WTC11 (cell line): ENCODE results near the gene PKP1.

ENCODE experiments used
- CREB1 ChIP-seq: sonication (generic); formaldehyde crosslinking; IDR thresholded peaks from 2 replicates; pipeline ENCODE4 v1.8.0; 2023; ENCODE audit warnings: mild to moderate bottlenecking, missing genetic modification reagents
- CTCF ChIP-seq: fragments of 200-600 bp; IDR thresholded peaks from 2 replicates; pipeline ENCODE4 v1.8.0; 2022; ENCODE audit warnings: antibody characterized with exemption
- E2F1 ChIP-seq: sonication (generic); formaldehyde crosslinking; IDR thresholded peaks from 2 replicates; pipeline ENCODE4 v1.8.0; 2022; ENCODE audit warnings: mild to moderate bottlenecking, missing genetic modification reagents
- EMX1 ChIP-seq: fragments of 250-450 bp; sonication (Bioruptor Pico); IDR thresholded peaks from 2 replicates; pipeline ENCODE4 v1.8.0; 2021; ENCODE audit warnings: mild to moderate bottlenecking
- ERG ChIP-seq: fragments of 250-450 bp; sonication (Bioruptor Pico); IDR thresholded peaks from 2 replicates; pipeline ENCODE4 v1.8.0; 2021; ENCODE audit warnings: mild to moderate bottlenecking
- JAZF1 ChIP-seq: fragments of 250-450 bp; sonication (Bioruptor Pico); IDR thresholded peaks from 2 replicates; pipeline ENCODE4 v1.9.0; 2021; ENCODE audit warnings: moderate library complexity, mild to moderate bottlenecking, inconsistent platforms
- KAT7 ChIP-seq: sonication (generic); formaldehyde crosslinking; IDR thresholded peaks from 2 replicates; pipeline ENCODE4 v1.8.1; 2023; ENCODE audit warnings: missing genetic modification reagents, mild to moderate bottlenecking, borderline replicate concordance
- NFYB ChIP-seq: sonication (generic); formaldehyde crosslinking; conservative IDR thresholded peaks from 2 replicates; pipeline ENCODE4 v1.8.0; 2022; ENCODE audit warnings: low read depth, missing genetic modification reagents
- NR2C2 ChIP-seq: sonication (generic); formaldehyde crosslinking; IDR thresholded peaks from 2 replicates; pipeline ENCODE4 v1.8.0; 2022; ENCODE audit warnings: mild to moderate bottlenecking, missing genetic modification reagents
- PREB ChIP-seq: sonication (generic); formaldehyde crosslinking; IDR thresholded peaks from 2 replicates; pipeline ENCODE4 v1.8.1; 2022; ENCODE audit warnings: mild to moderate bottlenecking, missing genetic modification reagents, moderate library complexity, borderline replicate concordance
- TP53 ChIP-seq: sonication (generic); formaldehyde crosslinking; IDR thresholded peaks from 2 replicates; pipeline ENCODE4 v1.8.1; 2023; ENCODE audit warnings: mild to moderate bottlenecking, missing genetic modification reagents
- ZNF121 ChIP-seq: sonication (generic); formaldehyde crosslinking; IDR thresholded peaks from 2 replicates; pipeline ENCODE4 v1.8.0; 2023; ENCODE audit warnings: missing genetic modification reagents
- ZNF138 ChIP-seq: sonication (generic); formaldehyde crosslinking; conservative IDR thresholded peaks from 2 replicates; pipeline ENCODE4 v1.8.1; 2022; ENCODE audit warnings: mild to moderate bottlenecking, moderate library complexity, missing genetic modification reagents
- ZNF263 ChIP-seq: sonication (generic); formaldehyde crosslinking; IDR thresholded peaks from 2 replicates; pipeline ENCODE4 v1.8.1; 2022; ENCODE audit warnings: low read depth, mild to moderate bottlenecking, moderate library complexity, missing genetic modification reagents

- no peak for TF ChIP-seq TP53
- TF ChIP-seq KAT7 (CRISPR knock-in tag), result no peak
- no peak for TF ChIP-seq PREB
- no peak for TF ChIP-seq JAZF1 (CRISPR knock-in tag)
- TF ChIP-seq CTCF, result no peak
- TF ChIP-seq ZNF263 (CRISPR knock-in tag), result no peak
- no peak for TF ChIP-seq NFYB (CRISPR knock-in tag)
- no peak for TF ChIP-seq CREB1 (CRISPR knock-in tag)
- no peak for TF ChIP-seq ZNF138 (CRISPR knock-in tag)
- no peak for TF ChIP-seq ZNF121 (CRISPR knock-in tag)
- no peak for TF ChIP-seq NR2C2
- TF ChIP-seq E2F1 (CRISPR knock-in tag), result no peak
- TF ChIP-seq EMX1 (CRISPR knock-in tag), result no peak
- no peak for TF ChIP-seq ERG (CRISPR knock-in tag)
Observed at GRCh38 chr1:201350884-201351283, 67.6 kb downstream of the PKP1 start.
